Stimulated activated CD8-positive, alpha-beta memory T cell treated with anti-CD3 and anti-CD28 coated beads, Interleukin-7, amount 100 ng/mL, for 4 hours (primary cell): ENCODE data around the gene CLEC16A.

ENCODE experiments used
- DNase-seq, 2 donors: peaks; one replicate each; pipeline ENCODE4 v3.0.0-alpha.2; 2020; ENCODE audit warnings: low read depth in 2 of 2

Gene CLEC16A

GRCh38 chr16:11201498-11202259 is 257.3 kb downstream of the CLEC16A start:
- DNase-seq = no peak

GRCh38 chr16:11202260-11203091 is 258.1 kb downstream of the CLEC16A start:
- no peak for DNase-seq

GRCh38 chr16:11203111-11203623 is 258.8 kb downstream of the CLEC16A start:
- DNase-seq = no peak

GRCh38 chr16:11204513-11205047 is 260.2 kb downstream of the CLEC16A start:
- DNase-seq = no peak

- DNase-seq = no peak
These were observed 260.8 kb downstream of the CLEC16A start for GRCh38 chr16:11205065-11205699.

GRCh38 chr16:11205754-11206581 is 261.6 kb downstream of the CLEC16A start:
- DNase-seq = no peak

- DNase-seq = no peak
These were observed 263.3 kb downstream of the CLEC16A start for GRCh38 chr16:11207646-11208045.

- no peak for DNase-seq
These were observed 264.7 kb downstream of the CLEC16A start for GRCh38 chr16:11208916-11209665.

GRCh38 chr16:11210260-11210659 is 265.9 kb downstream of the CLEC16A start:
- no peak for DNase-seq

GRCh38 chr16:11211061-11211976 is 267.0 kb downstream of the CLEC16A start:
- no peak for DNase-seq

- no peak for DNase-seq
These were observed 267.8 kb downstream of the CLEC16A start for GRCh38 chr16:11211977-11212797.

GRCh38 chr16:11212798-11213196 is 268.4 kb downstream of the CLEC16A start:
- DNase-seq = no peak

GRCh38 chr16:11213373-11213772 is 269.0 kb downstream of the CLEC16A start:
- no peak for DNase-seq

GRCh38 chr16:11213799-11214198 is 269.4 kb downstream of the CLEC16A start:
- DNase-seq = no peak

- DNase-seq = no peak
These were observed 271.7 kb downstream of the CLEC16A start for GRCh38 chr16:11215935-11216556.

- no peak for DNase-seq
These were observed 273.6 kb downstream of the CLEC16A start for GRCh38 chr16:11217651-11218603.

GRCh38 chr16:11218604-11218962 is 274.2 kb downstream of the CLEC16A start:
- DNase-seq = no peak
